22Rv1 (cell line): Measurements from ENCODE around the gene GAA.

Experiments used
- ZFX ChIP-seq: fragments of 450-650 bp; IDR thresholded peaks from 2 replicates; pipeline ENCODE4 v1.6.1; 2017; ENCODE audit warnings: antibody characterized with exemption, borderline replicate concordance
- TF ChIP-seq, protein P1 (sequence below): fragments of 450-650 bp; IDR thresholded peaks from 2 replicates; pipeline ENCODE4 v1.5.1; 2017; ENCODE audit warnings: mild to moderate bottlenecking

DNA sequence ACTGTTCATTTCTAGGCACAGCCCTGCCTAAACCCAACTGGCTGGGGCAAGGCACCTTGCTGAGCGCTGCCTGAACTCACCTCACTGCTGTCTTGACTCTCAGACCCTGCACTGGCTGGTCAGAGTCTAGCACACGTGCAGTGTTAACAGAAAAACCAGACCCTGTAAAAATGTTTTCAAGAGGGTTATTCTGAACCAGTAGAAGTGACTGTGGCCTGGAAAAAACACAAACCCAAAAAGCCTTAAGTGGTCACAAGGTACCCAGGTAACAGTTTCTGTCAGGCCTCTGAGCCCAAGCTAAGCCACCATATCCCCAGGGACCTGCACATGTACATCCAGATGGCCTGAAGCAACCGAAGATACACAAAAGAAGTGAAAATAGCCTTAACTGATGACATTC, 51.6 kb downstream of the GAA start:
- TF ChIP-seq, protein P1, sequence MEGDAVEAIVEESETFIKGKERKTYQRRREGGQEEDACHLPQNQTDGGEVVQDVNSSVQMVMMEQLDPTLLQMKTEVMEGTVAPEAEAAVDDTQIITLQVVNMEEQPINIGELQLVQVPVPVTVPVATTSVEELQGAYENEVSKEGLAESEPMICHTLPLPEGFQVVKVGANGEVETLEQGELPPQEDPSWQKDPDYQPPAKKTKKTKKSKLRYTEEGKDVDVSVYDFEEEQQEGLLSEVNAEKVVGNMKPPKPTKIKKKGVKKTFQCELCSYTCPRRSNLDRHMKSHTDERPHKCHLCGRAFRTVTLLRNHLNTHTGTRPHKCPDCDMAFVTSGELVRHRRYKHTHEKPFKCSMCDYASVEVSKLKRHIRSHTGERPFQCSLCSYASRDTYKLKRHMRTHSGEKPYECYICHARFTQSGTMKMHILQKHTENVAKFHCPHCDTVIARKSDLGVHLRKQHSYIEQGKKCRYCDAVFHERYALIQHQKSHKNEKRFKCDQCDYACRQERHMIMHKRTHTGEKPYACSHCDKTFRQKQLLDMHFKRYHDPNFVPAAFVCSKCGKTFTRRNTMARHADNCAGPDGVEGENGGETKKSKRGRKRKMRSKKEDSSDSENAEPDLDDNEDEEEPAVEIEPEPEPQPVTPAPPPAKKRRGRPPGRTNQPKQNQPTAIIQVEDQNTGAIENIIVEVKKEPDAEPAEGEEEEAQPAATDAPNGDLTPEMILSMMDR = no peak
- no peak for TF ChIP-seq ZFX
